Muscle of arm (tissue), 12 donors: ENCODE results near the gene E4F1. TPM values are rescaled to one million over a fixed set of nuclear protein-coding genes. Genes with fewer than 3 reads are reported as not detected.
"Not testable (repeated sequence)": the region's sequence is repeated elsewhere in the genome, so short reads cannot be mapped to it uniquely, and the experiment has no call there.

Experiments used
- DNase-seq: peaks from one replicate; pipeline ENCODE4 v3.0.0-alpha.2; 2013
- polyA plus RNA-seq, 12 donors: library from polyadenylated mRNA; unstranded; fragments of 120-200 nt; gene quantifications; one replicate each; pipeline ENCODE4 v1.2.1, GENCODE V29; 2013; ENCODE audit not compliant: insufficient read length in 12 of 12

Gene E4F1
- polyA plus RNA-seq, 12 donors, result 9.7 to 19.9 (median 11.6) TPM; not detected in 1

DNA sequence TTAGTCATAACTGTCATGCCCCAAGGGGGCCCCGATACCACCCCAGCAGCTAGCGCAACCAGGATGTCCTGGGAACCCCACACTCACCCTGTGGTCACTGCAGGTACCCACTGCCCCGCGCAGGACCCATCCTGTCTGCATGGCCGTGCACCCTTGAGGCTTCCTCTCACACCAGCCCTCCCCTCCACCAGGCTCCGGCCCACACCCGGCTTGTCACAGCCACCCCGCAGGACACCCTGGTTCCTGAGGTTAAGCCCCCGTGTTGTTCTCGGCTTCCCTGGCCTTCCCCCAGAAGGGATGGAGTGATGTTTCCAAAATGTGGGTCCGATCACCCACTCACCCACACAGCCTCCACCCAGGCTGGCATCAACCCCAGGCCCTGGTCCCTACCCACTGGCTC lies 20.4 kb downstream of the E4F1 start:
- no peak for DNase-seq

DNA sequence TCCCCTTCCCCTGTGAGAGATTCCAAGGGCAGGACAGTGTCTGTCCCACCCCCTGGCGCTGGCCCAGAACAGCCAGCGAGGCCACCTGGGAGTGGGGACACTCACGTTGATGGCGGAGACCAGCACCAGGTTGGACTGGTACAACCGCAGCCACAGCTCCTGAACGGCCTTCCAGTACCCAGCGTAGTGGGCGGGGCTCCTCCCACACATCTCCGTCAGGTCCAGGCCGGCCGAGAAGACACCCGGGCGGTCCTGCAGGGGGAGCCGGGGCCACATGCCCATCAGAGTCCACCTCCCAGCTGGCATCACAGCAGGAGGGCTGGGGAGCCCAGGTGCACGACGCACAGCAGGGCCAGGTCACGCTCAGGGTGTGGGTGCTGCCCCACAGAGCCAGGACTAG lies 20.9 kb downstream of the E4F1 start:
- no peak for DNase-seq

DNA sequence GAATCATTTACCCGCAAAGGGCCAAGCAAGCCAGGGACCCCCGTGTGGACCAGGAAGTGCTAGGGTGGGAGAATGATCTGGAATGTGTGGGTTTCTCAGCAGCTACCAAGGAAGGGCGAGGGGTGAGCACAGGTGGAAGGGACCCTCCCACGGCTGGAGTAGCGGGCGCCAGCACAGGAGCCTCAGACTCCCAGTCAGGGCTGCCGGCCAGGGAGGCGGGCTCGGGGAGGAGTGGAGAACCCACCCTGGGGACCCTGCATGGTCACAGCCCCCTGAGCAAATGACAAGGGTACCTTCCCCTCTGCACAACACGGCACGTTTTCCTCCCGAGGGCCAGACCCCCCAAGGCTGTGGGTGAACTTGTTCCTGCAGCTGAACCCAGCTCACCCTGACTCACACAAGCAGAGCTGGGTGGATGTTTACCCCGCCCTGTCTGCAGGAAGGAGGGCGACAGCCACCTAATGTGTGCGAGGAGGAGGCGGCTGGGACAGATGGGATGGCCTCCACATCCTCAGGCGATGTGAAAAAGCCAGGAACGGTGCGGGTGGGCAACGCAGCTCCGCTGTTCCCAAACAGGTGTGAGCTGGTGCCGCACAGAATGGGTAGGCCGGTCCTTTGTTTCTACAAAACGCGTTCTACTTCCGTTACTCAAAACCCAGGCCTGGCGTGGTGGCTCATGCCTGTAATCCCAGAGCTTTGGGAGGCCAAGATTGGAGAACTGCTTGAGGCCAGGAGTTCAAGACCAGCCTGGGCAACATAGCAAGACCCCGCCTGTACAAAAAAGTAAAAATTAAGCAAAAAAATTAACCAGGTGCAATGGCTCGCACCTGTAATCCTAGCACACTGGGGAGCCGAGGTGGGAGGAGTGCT lies 21.8 kb downstream of the E4F1 start:
- DNase-seq, result no peak

DNA sequence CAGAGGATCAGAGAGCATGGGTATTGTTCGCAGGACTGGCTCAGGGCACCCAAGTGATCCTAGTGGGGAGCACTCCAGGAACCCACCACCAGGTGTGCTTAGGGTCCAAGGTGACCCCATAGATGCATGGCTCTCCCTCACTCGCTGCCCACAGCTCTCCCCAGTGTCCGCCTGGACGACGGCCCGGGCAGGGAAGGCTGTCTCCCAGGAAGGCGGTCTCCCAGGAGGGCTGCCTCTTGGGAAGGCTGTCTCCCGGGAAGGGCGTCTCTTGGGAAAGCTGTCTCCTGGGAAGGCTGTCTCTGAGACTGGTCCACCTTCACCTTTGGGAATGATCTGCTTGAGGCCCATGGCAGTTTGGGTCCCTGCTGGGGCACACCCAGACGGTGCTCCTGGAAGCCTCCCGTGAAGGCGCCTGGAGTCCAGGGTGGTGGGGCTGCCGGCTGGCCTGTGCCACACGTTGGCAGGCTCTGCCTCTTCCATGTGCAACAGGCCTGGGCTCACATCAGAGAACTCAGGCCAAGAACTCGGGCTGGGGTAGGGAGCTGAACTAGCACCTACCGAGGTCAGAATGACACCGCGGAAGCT lies 23.0 kb downstream of the E4F1 start:
- DNase-seq, result no peak

DNA sequence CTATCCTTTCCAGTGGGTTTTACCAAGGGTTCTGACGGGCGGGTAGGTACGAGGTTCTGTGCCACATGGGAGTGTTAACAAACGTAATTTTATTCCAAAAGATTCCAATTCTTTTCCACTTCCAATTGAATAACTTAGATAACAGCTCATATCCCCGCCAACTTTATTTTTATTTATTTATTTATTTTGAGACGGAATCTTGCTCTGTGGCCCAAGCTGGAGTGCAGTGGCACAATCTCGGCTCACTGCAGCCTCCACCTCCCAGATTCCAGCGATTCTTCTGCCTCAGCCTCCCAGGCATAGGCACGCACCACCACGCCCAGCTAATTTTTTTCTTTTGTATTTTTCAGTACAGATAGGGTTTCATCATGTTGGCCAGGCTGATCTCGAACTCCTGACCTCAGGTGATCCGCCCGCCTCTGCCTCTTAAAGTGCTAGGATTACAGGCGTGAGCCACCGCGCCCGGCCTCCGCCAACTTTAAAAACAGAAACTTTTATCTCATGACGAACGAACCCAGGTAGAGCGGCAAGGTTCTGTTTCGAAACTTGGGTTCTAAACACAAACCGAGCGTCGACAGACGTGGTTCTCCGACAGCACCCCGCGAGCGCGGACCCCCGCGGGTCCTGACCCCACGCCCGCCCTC lies 27.4 kb downstream of the E4F1 start:
- no peak for DNase-seq

DNA sequence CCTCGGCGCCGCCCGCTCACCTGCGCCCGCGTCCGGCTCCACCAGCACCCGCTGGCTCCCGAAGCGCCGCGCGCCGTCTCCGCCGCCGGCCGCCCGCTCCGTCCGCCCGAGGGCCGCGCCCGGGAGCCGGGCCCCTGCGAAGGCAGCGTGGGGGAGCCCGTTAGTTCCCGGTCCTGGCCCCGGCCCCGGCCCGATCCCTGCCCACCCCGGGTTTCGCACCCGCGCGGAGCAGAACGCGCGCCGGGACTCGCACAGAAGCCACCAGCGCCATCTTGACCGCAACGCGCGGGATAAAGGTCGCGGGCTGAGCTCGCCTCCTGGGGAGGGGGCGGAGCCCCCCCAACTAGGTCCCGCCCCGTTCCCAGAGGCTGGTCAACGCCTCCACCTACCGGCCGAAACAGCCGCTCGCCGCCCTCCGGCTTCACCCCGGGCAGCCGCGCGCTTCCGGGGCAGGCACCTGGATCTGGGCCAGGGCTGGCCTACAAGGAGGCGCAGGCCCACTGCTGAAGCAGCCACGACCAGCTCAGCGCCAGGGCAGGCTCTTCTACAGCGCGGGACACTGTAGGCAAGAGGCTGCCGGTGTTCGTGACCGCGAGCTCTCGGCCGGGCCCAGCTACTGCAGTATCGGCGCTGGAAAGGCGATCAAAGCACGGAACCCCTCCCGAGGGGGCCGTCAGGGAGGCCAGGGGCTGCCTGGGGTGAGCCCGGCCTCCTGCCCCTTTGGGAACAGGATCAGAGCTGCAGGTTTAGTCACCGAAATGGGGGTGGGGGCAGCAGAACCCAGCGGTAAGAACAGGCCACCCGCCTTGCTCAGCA lies 28.1 kb downstream of the E4F1 start, which contains the start of gene ECI1:
TSS of gene ECI1 (minus strand) at position 292 of the 816 bp plus-strand sequence. CDS start at position 271, 21 bp downstream.
- peak; percentile 92 for DNase-seq

DNA sequence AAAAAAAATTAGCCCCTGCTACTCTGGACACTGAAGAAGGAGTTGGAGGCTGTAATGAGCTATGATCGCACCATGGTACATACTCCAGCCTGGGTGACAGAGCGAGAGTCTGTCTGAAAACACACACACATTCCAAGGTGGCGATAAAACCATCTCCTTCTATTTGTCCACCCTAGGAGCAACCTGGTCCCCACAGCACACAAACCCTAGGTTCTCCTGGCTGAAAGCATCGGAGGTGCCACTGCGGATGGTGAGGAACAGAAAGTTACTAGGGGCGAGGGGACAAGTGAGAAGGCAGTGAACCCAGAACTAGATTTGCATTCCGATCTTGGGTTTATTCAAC lies 29.4 kb downstream of the E4F1 start:
- DNase-seq, result no peak

DNA sequence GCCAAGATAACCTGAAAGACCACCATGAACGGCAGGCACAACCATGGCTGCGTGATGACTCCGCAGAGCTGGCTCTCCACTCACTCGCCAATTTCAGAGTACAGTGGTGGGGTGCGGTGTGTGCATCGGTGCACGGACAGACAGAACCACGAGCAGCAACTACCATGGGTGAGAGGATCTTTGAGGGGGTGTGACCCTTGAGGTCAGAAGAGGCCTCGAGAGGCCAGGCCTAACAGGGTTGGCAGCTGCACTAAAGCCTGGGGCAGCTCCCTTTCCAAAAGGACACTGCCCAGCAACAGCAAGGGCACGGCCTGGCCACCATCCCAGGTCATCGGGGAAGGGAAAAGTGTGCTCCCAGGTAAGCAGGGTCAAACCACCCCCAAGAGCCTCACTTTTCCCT lies 29.9 kb downstream of the E4F1 start:
- no peak for DNase-seq

DNA sequence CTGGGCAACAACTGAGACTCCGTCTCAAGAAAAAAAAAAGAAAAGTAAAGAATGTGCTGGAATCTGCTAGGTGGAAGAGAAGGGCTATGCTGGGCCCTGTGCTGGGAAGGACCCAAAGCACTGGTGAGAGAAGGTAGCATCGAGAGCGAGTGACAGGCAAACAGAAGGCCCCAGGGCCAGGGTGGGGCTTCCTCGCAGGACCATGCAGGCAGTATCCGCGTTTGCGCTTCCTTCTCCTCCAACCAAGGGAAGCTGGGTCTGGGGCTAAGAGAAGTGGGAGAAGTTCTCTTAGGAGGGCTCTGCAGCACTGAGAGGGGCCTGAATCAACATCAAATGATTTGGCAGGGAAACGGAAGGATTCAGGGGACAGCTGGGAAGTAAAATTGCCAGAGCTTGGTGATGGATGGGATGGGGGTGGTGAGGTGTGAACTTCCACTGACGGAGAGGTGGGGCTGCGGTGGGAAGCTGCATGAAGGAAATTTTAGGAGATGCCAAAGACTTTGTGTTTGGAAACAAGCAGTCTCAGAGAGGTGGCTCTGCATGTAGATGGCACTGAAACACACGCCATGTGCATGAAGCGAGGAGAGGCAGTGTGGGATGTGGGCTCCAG lies 33.2 kb downstream of the E4F1 start:
- no peak for DNase-seq

DNA sequence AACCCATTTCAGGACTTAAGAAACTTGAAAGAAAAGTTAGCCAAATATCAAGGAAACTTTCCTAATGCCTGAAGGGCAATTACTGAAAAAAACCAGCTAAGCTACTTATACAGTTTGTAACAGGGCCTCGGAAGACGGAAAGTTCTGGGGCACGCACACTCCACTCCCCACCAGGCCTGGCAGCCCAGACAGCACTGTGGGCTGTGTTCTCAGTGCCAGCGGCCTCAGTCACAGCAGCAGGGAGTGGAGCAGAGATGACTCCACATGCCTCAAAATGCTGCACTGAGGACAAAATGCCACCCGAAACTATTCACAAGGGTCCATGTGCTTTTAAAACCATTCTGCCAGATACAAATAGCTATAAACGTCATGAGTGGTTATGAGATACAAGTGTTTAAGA lies 34.3 kb downstream of the E4F1 start:
- no peak for DNase-seq

DNA sequence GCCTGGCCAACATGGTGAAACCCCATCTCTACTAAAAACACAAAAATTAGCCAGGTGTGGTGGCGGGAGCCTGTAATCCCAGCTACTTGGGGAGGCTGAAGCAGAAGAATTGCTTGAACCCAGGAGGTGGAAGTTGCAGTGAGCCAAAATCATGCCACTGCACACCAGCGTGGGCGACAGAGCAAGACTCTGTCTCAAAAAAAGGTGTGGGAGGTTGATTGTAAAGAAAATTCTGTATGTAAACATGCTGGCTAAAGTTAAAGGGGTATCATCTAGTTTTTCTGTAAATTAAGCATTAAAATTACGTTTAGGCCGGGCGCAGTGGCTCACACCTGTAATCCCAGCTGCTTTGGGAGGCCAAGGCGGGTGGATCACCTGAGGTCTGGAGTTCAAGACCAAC lies 35.1 kb downstream of the E4F1 start:
- not testable (repeated sequence) for DNase-seq

DNA sequence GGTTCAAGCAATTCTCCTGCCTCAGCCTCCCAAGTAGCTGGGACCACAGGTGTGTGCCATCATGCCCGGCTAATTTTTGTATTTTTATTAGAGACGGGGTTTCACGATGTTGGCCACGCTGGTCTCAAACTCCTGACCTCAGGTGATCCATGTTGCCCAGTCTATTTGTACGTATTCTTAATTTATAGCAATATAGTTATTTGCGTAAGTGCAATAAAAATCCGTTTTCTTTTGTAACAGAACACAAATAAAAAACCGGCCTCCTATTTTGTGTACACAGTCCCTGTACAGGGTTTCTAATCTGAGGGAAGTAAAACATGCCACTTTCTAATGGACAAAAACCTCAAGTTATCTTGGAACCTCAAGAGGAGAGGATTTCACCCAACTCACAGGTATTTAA lies 36.9 kb downstream of the E4F1 start:
- no peak for DNase-seq

DNA sequence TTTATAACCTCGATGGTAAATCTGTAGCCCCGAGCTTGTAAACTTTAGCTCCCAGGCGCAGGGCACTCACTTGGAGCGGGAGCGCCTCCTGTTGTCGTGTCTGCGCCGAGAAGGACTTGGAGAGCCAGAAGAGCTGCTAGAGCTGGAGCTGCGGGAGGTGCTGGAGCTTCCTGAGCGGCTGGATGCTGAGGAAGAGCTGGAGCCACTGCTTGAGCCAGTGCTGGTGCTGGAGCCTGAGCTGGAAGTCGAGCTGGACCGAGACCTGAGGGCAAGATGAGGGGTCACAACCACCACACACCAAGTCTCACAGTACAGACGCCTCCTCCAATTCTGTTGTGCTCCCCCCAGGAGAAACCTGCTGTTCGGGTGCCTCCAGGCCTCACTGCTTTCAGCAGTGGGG lies 39.6 kb downstream of the E4F1 start:
- DNase-seq, result not testable (repeated sequence)

DNA sequence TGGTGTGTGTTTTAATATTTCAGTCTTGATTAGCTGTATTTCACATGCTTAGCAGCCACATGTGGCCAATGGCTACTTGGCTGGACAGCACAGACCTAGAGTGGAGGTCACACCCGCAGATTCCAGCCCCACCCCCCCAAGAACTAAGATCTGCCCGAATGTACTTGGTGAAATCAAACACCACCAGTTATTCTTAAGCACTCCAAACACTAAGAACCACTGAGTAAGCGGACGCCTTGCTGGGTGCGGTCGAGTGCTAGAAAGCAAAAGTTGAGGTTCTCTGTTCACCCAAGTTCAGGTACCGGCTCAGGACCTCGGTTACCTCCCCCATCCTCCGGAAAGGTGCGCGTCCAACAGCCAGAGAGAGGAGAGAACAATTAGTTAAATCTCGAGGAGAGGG lies 43.5 kb downstream of the E4F1 start:
- DNase-seq, result not testable (repeated sequence)

DNA sequence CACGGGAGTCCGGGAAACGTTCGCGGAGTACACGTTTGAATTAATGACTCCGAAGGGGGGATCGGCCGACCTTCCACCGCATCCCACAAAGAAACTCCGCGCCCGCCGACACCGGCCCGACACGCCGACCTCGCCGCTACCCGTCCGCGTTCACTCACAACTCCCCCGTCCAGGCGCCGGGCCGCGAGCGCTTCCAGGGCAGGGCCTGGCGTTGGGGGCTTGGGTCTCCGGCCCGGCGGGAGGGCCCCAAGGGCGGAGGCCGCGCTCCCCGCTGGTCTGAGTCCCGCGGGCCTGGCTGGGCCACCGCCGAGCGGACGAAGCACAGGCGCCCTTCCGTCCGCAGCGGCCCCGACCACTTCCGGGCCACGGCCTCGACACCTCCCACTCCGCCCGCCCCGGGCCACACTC lies 44.1 kb downstream of the E4F1 start:
- not testable (repeated sequence) for DNase-seq

DNA sequence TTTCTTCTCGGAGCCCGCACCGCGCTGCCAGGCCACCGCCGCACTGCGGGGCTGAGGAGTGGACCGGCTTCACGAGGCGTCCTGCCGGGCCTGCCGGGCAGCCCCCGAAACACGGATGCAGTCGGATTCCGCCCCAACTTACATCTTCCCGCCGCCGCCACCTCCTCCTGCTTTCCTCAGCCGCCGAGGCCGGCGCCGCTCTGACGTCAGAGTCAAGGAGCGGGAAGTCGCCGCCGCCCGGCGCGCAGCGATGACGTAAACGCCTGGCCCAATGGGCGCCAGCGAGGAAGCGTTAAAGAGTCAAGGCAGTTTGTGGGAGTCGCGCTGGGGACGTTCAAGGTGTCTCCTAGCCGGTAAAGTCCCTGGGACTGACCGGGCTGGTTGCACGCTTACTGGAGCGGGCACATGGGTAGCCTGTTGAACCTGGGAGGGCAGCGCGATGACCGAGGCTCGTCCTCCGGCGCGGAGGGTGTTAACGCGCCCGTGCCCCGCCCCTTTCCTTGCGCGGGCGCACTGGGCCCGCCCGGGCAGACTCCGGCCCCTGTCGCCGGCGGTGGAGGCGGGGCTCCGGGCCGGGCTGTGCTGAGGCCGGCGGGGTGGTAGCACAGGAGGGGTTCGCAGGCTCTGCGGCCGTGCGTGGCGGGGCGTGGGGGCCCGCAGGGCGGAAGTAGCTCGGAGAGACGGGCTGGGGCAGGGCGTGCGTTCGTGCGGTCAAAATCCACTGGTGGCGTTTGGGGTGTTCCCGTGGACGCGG lies 44.7 kb downstream of the E4F1 start, which contains the start of gene RNPS1:
TSS of gene RNPS1 (minus strand) at position 214 of the 754 bp plus-strand sequence. CDS start 3,483 bp downstream, outside the sequence.
- peak; percentile 99 for DNase-seq

DNA sequence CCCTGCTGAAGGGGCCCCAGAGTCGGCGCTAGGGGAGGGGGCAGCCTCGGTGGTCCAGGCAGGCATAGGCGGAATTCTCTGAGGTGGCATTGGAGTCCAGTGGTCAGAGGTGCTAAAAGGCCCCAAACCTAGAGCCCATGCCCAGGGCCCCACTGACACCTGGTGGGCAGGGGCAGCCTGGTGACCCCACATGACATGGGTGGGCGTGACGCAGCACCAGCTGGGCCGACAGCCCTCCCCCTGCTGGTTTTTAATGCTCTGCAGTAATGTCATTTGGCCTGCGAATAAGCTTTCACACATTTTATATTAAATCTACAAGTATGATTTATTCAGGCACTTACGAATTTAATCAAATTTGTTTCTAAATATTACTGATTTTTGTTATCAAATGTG lies 46.7 kb downstream of the E4F1 start:
- no peak for DNase-seq

DNA sequence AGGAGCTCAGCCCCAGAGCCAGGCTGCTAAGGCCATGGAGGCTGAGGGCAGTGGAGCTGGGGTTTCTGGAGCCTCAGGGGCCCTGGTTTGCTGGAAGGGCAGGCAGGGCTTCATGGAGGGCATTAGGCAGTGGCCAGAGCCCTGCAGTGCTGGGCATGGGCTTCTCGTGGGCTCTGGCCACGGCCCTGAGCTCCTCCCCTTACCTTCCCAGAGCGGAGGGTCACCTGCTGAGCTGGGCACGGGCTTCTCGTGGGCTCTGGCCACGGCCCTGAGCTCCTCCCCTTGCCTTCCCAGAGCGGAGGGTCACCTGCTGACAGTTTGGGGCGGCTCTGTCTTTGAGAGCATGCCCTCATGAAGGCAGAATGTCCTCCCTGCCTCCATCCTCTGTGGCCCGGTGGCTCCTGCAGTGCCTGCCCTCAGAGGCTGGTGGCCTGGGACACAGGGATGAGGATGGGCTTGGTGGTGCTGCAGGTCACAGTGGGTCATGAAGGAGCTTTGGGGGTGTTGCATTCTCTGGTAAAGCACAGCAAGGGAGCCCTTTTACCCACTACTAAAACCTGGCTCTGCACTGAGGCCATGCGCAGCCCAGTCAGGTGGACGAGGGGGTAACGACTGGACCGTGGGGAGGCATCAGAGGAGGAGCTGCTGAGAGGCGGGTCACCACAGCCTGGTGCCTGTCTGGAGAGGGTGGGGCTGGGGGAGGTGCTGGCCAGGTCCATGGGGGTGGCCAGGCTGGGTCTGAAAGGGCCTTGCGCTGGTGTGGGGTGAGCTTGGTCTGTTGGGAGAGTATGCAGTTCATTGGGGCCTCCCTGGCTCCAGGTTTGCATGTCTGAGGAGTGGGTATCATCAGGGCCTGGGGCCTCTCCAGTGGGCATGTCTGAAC lies 47.4 kb downstream of the E4F1 start:
- no peak for DNase-seq

DNA sequence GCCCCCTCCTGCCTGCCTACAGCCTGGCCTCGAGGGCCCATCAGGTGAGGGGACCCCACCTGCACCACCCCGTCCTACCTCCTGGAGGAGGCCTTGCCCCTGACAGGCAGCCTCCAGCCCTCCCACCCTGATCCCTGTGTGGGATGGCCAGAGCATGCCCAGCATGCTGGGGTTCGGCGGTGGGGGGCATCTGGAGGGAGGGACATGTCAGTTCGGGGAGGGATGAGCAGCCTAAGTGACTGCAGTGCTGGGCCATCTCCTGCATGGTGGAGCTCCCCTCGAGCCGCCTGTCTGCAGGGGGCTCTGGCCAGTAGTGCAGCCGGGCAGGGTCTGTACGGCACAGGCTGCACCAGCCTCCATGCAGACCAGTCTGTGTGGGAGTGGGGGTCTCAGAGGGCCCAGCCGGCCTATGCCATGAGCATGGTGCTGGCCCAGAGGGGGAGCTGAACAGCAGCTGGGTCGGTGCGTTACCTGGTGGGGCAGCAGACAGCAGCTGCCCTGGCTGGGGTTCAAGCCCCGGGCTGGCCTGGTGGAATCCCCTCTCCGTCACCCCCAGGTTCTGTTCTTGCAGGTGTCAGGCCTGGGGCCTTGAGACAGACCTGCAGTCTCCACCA lies 48.6 kb downstream of the E4F1 start:
- no peak for DNase-seq
